CMK (cell line): ENCODE data around the gene NR2F6.
"Not testable (repeated sequence)": the region's sequence is repeated elsewhere in the genome, so short reads cannot be mapped to it uniquely, and the experiment has no call there.

Experiments used
- DNase-seq: peaks from one replicate; pipeline ENCODE4 v3.0.0-alpha.2; 2010; ENCODE audit warnings: low read depth

NR2F6 gene

GRCh38 chr19:17210296-17210695, 35.4 kb downstream of the NR2F6 start:
- DNase-seq = no peak

GRCh38 chr19:17209126-17210036, 36.3 kb downstream of the NR2F6 start:
- peak; percentile 76 for DNase-seq

- DNase-seq = no peak
Measured at GRCh38 chr19:17206736-17207581, 38.8 kb downstream of the NR2F6 start.

- DNase-seq = no peak
Measured at GRCh38 chr19:17205237-17206140, 40.2 kb downstream of the NR2F6 start.

- DNase-seq = no peak
Measured at GRCh38 chr19:17202713-17203112, 43.0 kb downstream of the NR2F6 start.

- DNase-seq = no peak
Measured at GRCh38 chr19:17202249-17202648, 43.5 kb downstream of the NR2F6 start.

GRCh38 chr19:17200408-17201079, 45.2 kb downstream of the NR2F6 start:
- DNase-seq = no peak

- DNase-seq = no peak
Measured at GRCh38 chr19:17197666-17198065, 48.1 kb downstream of the NR2F6 start.

- no peak for DNase-seq
Measured at GRCh38 chr19:17196610-17197009, 49.1 kb downstream of the NR2F6 start.

- no peak for DNase-seq
Measured at GRCh38 chr19:17195106-17195505, 50.6 kb downstream of the NR2F6 start.

- DNase-seq = no peak
Measured at GRCh38 chr19:17194608-17195007, 51.1 kb downstream of the NR2F6 start.

- no peak for DNase-seq
Measured at GRCh38 chr19:17192751-17193150, 53.0 kb downstream of the NR2F6 start.

- not testable (repeated sequence) for DNase-seq
Measured at GRCh38 chr19:17191736-17192135, 54.0 kb downstream of the NR2F6 start.

- no peak for DNase-seq
Measured at GRCh38 chr19:17185590-17185989, 60.1 kb downstream of the NR2F6 start.

GRCh38 chr19:17184371-17184841, 61.3 kb downstream of the NR2F6 start:
- DNase-seq = no peak

- DNase-seq = no peak
Measured at GRCh38 chr19:17183858-17184321, 61.8 kb downstream of the NR2F6 start.

- no peak for DNase-seq
Measured at GRCh38 chr19:17183271-17183761, 62.4 kb downstream of the NR2F6 start.
